H9 (cell line): Measurements from ENCODE around the gene AMER3. TPM values are rescaled to one million over a fixed set of nuclear protein-coding genes. Genes with fewer than 3 reads are reported as not detected.

Source experiments
- DNase-seq: peaks from one replicate; pipeline ENCODE4 v3.0.0-alpha.2; 2017
- H2AFZ ChIP-seq: one replicate; pipeline ENCODE4 v1.6.1; 2013; ENCODE audit warnings: mild to moderate bottlenecking, low read length, control low read depth, moderate library complexity
- H2AK5ac ChIP-seq: 2 replicates; pipeline ENCODE4 v1.6.1; 2013; ENCODE audit warnings: low read length, control low read depth, mixed read lengths; ENCODE audit not compliant: insufficient read length
- H2BK120ac ChIP-seq: one replicate; pipeline ENCODE4 v1.6.1; 2013; ENCODE audit warnings: low read depth, mild to moderate bottlenecking, low read length, control low read depth, inconsistent platforms; ENCODE audit not compliant: poor library complexity, severe bottlenecking
- H2BK12ac ChIP-seq: 2 replicates; pipeline ENCODE4 v1.6.1; 2013; ENCODE audit warnings: low read length, control low read depth, mixed read lengths, low read depth; ENCODE audit not compliant: insufficient read length
- H2BK15ac ChIP-seq: 2 replicates; pipeline ENCODE4 v1.6.1; 2013; ENCODE audit warnings: low read depth, low read length, control low read depth
- H2BK20ac ChIP-seq: one replicate; pipeline ENCODE4 v1.6.1; 2013; ENCODE audit warnings: low read depth, mild to moderate bottlenecking, low read length, control low read depth, inconsistent platforms; ENCODE audit not compliant: poor library complexity, severe bottlenecking
- H2BK5ac ChIP-seq: 2 replicates; pipeline ENCODE4 v1.6.1; 2013; ENCODE audit warnings: low read length, control low read depth, mixed read lengths; ENCODE audit not compliant: insufficient read length
- H3K14ac ChIP-seq: 2 replicates; pipeline ENCODE4 v1.6.1; 2013; ENCODE audit warnings: low read length, control low read depth; ENCODE audit not compliant: insufficient read depth
- H3K18ac ChIP-seq: 2 replicates; pipeline ENCODE4 v1.6.1; 2013; ENCODE audit warnings: low read depth, mild to moderate bottlenecking, mixed read lengths, low read length, control low read depth; ENCODE audit not compliant: insufficient read length
- H3K23ac ChIP-seq: 2 replicates; pipeline ENCODE4 v1.6.1; 2013; ENCODE audit warnings: low read length, control low read depth, mixed read lengths, low read depth; ENCODE audit not compliant: insufficient read length
- H3K23me2 ChIP-seq: 2 replicates; pipeline ENCODE4 v1.6.1; 2013; ENCODE audit warnings: low read depth, mild to moderate bottlenecking, mixed read lengths, low read length, control low read depth; ENCODE audit not compliant: insufficient read length, poor library complexity, severe bottlenecking
- H3K27ac ChIP-seq: 2 replicates; pipeline ENCODE4 v1.5.1; 2013; ENCODE audit warnings: low read length, control low read depth, mixed read lengths, low read depth; ENCODE audit not compliant: insufficient read length
- H3K27me3 ChIP-seq: 2 replicates; pipeline ENCODE4 v1.6.1; 2013; ENCODE audit warnings: low read length, control low read depth, inconsistent platforms; ENCODE audit not compliant: insufficient read depth
- H3K4ac ChIP-seq: 2 replicates; pipeline ENCODE4 v1.6.1; 2013; ENCODE audit warnings: low read depth, mild to moderate bottlenecking, control low read depth, inconsistent platforms, low read length, moderate library complexity
- H3K4me1 ChIP-seq: 2 replicates; pipeline ENCODE4 v1.6.1; 2013; ENCODE audit warnings: low read length, control low read depth, inconsistent platforms; ENCODE audit not compliant: insufficient read depth
- H3K4me2 ChIP-seq: 2 replicates; pipeline ENCODE4 v1.6.1; 2013; ENCODE audit warnings: low read length, control low read depth, mixed read lengths; ENCODE audit not compliant: insufficient read length, insufficient read depth
- H3K56ac ChIP-seq: 2 replicates; pipeline ENCODE4 v1.6.1; 2013; ENCODE audit warnings: low read depth, mild to moderate bottlenecking, mixed read lengths, low read length, control low read depth; ENCODE audit not compliant: insufficient read length
- H3K79me1 ChIP-seq: 2 replicates; pipeline ENCODE4 v1.6.1; 2013; ENCODE audit warnings: low read depth, mild to moderate bottlenecking, moderate library complexity, low read length, control low read depth, inconsistent platforms; ENCODE audit not compliant: insufficient read depth, poor library complexity, severe bottlenecking
- H3K79me2 ChIP-seq: 2 replicates; pipeline ENCODE4 v1.6.1; 2013; ENCODE audit warnings: low read length, control low read depth, inconsistent platforms; ENCODE audit not compliant: insufficient read depth
- H3K9ac ChIP-seq: 2 replicates; pipeline ENCODE4 v1.6.1; 2013; ENCODE audit warnings: low read length, control low read depth, mixed read lengths; ENCODE audit not compliant: insufficient read length; ENCODE audit errors: extremely low read depth
- H3K9me3 ChIP-seq: one replicate; pipeline ENCODE4 v1.6.1; 2013; ENCODE audit warnings: low read depth, low read length, inconsistent platforms; ENCODE audit not compliant: control insufficient read depth
- H3T11ph ChIP-seq: one replicate; pipeline ENCODE4 v1.6.1; 2013; ENCODE audit warnings: mild to moderate bottlenecking, low read length, control low read depth, inconsistent platforms
- H4K20me1 ChIP-seq: one replicate; pipeline ENCODE4 v1.6.1; 2013; ENCODE audit not compliant: control insufficient read depth, insufficient read length, insufficient read depth
- H4K5ac ChIP-seq: 2 replicates; pipeline ENCODE4 v1.6.1; 2013; ENCODE audit warnings: low read depth, mild to moderate bottlenecking, mixed read lengths, low read length, control low read depth; ENCODE audit not compliant: insufficient read length
- H4K8ac ChIP-seq: replicated peaks from 2 replicates; pipeline ENCODE4 v1.6.1; 2013; ENCODE audit warnings: low read length, control low read depth, mixed read lengths, low read depth; ENCODE audit not compliant: insufficient read length
- H4K91ac ChIP-seq: 2 replicates; pipeline ENCODE4 v1.6.1; 2013; ENCODE audit warnings: low read depth, mild to moderate bottlenecking, moderate library complexity, mixed read lengths, low read length, control low read depth; ENCODE audit not compliant: insufficient read length
- H3K27ac Mint-ChIP-seq, 3 experiments: 2 replicates in 2 of 3; 3 replicates in 1 of 3; pipeline ENCODE4 v1.8.0; 2020 to 2021; ENCODE audit warnings: mixed read lengths in 3 of 3, mild to moderate bottlenecking in 1 of 3, moderate library complexity in 1 of 3
- H3K27me3 Mint-ChIP-seq: 2 replicates; pipeline ENCODE4 v1.8.0; 2021; ENCODE audit warnings: low read depth, mild to moderate bottlenecking, moderate library complexity, mixed read lengths
- H3K36me3 Mint-ChIP-seq, 3 experiments: 2 replicates in 2 of 3; 3 replicates in 1 of 3; pipeline ENCODE4 v1.8.0; 2020 to 2021; ENCODE audit warnings: low read depth in 3 of 3, mixed read lengths in 3 of 3; ENCODE audit not compliant: insufficient read depth in 1 of 3
- H3K4me1 Mint-ChIP-seq, 2 experiments: 2 replicates each; pipeline ENCODE4 v1.8.0; 2020; ENCODE audit warnings: mixed read lengths in 2 of 2
- H3K4me3 Mint-ChIP-seq, 2 experiments: 2 replicates in 1 of 2; 3 replicates in 1 of 2; pipeline ENCODE4 v1.8.0; 2020 to 2021; ENCODE audit warnings: mild to moderate bottlenecking in 2 of 2, mixed read lengths in 2 of 2, moderate library complexity in 1 of 2
- H3K9me3 Mint-ChIP-seq, 2 experiments: 2 replicates in 1 of 2; 3 replicates in 1 of 2; pipeline ENCODE4 v1.8.0; 2020; ENCODE audit warnings: mild to moderate bottlenecking in 2 of 2, mixed read lengths in 2 of 2, moderate library complexity in 1 of 2
- CTCF ChIP-seq: fragments of 200-600 bp; sonication (generic); conservative IDR thresholded peaks from 3 replicates; pipeline ENCODE4 v1.8.0; 2021; ENCODE audit warnings: antibody characterized with exemption, mild to moderate bottlenecking
- WGBS: extraction: QIAGEN DNeasy Blood & Tissue Kit; methylation state at CpG from one replicate; pipeline ENCODE4 v1.1.7; 2013; ENCODE audit warnings: missing lambda C conversion rate, low lambda C conversion rate, mixed read lengths; ENCODE audit not compliant: insufficient read length; ENCODE audit errors: extremely low coverage; 5-methylcytosine and 5-hydroxymethylcytosine counted together
- total RNA-seq: library from RNA; stranded (reverse); gene quantifications from 2 replicates; pipeline ENCODE4 v1.2.1, GENCODE V29; 2021

The AMER3 gene
- total RNA-seq, 1 experiment from 2014 or later = 0.59 TPM

GRCh38 chr2:130762910-130763385, 7.6 kb downstream of the AMER3 start:
- no peak overlapping the region for H4K91ac ChIP-seq
- H3K9ac ChIP-seq = no peak overlapping the region
- H2BK15ac ChIP-seq = no peak overlapping the region
- H3K18ac ChIP-seq = no peak overlapping the region
- H3K14ac ChIP-seq = no peak overlapping the region
- Mint-ChIP-seq H3K9me3 (no peaks in the 10 kb centered on the region), H3K4me1 (no peaks in the 10 kb centered on the region), H3K36me3 (no peaks in the 10 kb centered on the region), H3K4me3 (no peak overlapping the region), H3K27me3 (peaks cover 19% of the 10 kb centered on the region), H3K27ac (no peak overlapping the region)
- H3K9me3 ChIP-seq = no peaks in the 10 kb centered on the region
- H4K20me1 ChIP-seq = no peaks in the 10 kb centered on the region
- H3K23ac ChIP-seq = no peak overlapping the region
- H3K79me1 ChIP-seq = no peaks in the 10 kb centered on the region
- no peak overlapping the region for H2BK20ac ChIP-seq
- H2BK120ac ChIP-seq = no peak overlapping the region
- no peak overlapping the region for H3K4ac ChIP-seq
- no peak overlapping the region for H4K8ac ChIP-seq
- no peaks in the 10 kb centered on the region for H3K79me2 ChIP-seq
- H3K56ac ChIP-seq = no peak overlapping the region
- no peak overlapping the region for H2AFZ ChIP-seq
- H3K27me3 ChIP-seq = no peaks in the 10 kb centered on the region
- no peak overlapping the region for H2BK5ac ChIP-seq
- no peak overlapping the region for H2AK5ac ChIP-seq
- DNase-seq = peak; percentile 24
- no peak overlapping the region for H3K27ac ChIP-seq
- H2BK12ac ChIP-seq = no peak overlapping the region
- WGBS = no CpG with 5 or more reads among the region's 22 CpGs
- no peak overlapping the region for H3K4me2 ChIP-seq
- H3K23me2 ChIP-seq = no peaks in the 10 kb centered on the region
- H4K5ac ChIP-seq = no peak overlapping the region
- TF ChIP-seq CTCF = no peak
- no peaks in the 10 kb centered on the region for H3K4me1 ChIP-seq
- no peak overlapping the region for H3T11ph ChIP-seq
